ENCODE measurements around the gene NCR2.

GRCh38 chr6:41331401-41332150, 3.8 kb upstream of the NCR2 start:
- TF ChIP-seq EZH2 (IDR thresholded peaks at IDR 0.05) (no peak), POLR2AphosphoS5 (IDR thresholded peaks at IDR 0.05; ENCODE audit: low read depth, low read length) (no peak), CTCF (IDR thresholded peaks at IDR 0.05 in 2 of 3, conservative IDR thresholded peaks at IDR 0.05 in 1 of 3; ENCODE audit: borderline replicate concordance in 1 of 3, insufficient read depth in 1 of 3, low read depth in 2 of 3, low read length in 2 of 3) (no peak), JUND (IDR thresholded peaks at IDR 0.05) (no peak), POLR2A (IDR thresholded peaks at IDR 0.05; ENCODE audit: borderline replicate concordance, extremely low read depth, insufficient read depth, insufficient read length) (no peak), EGR1 (IDR thresholded peaks at IDR 0.05; ENCODE audit: low read depth) (no peak)
- TF ChIP-seq, protein P1, sequence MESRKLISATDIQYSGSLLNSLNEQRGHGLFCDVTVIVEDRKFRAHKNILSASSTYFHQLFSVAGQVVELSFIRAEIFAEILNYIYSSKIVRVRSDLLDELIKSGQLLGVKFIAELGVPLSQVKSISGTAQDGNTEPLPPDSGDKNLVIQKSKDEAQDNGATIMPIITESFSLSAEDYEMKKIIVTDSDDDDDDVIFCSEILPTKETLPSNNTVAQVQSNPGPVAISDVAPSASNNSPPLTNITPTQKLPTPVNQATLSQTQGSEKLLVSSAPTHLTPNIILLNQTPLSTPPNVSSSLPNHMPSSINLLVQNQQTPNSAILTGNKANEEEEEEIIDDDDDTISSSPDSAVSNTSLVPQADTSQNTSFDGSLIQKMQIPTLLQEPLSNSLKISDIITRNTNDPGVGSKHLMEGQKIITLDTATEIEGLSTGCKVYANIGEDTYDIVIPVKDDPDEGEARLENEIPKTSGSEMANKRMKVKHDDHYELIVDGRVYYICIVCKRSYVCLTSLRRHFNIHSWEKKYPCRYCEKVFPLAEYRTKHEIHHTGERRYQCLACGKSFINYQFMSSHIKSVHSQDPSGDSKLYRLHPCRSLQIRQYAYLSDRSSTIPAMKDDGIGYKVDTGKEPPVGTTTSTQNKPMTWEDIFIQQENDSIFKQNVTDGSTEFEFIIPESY (IDR thresholded peaks at IDR 0.05; ENCODE audit: extremely low read depth, insufficient replicate concordance, low read length), result no peak
- TF ChIP-seq, protein P2, sequence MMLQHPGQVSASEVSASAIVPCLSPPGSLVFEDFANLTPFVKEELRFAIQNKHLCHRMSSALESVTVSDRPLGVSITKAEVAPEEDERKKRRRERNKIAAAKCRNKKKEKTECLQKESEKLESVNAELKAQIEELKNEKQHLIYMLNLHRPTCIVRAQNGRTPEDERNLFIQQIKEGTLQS (IDR thresholded peaks at IDR 0.05), result no peak
